GM18526 (cell line): ENCODE results near the gene XPR1.

Experiments
- POLR2A ChIP-seq: IDR thresholded peaks from 3 replicates; pipeline ENCODE4 v1.6.1; 2011; ENCODE audit not compliant: insufficient read length; ENCODE audit errors: extremely low read depth

Gene XPR1

GRCh38 chr1:180609643-180610555 lies 21.9 kb upstream of the XPR1 start:
- TF ChIP-seq POLR2A, result no peak

- no peak for TF ChIP-seq POLR2A
Measured at GRCh38 chr1:180610556-180611015, 21.2 kb upstream of the XPR1 start.

DNA sequence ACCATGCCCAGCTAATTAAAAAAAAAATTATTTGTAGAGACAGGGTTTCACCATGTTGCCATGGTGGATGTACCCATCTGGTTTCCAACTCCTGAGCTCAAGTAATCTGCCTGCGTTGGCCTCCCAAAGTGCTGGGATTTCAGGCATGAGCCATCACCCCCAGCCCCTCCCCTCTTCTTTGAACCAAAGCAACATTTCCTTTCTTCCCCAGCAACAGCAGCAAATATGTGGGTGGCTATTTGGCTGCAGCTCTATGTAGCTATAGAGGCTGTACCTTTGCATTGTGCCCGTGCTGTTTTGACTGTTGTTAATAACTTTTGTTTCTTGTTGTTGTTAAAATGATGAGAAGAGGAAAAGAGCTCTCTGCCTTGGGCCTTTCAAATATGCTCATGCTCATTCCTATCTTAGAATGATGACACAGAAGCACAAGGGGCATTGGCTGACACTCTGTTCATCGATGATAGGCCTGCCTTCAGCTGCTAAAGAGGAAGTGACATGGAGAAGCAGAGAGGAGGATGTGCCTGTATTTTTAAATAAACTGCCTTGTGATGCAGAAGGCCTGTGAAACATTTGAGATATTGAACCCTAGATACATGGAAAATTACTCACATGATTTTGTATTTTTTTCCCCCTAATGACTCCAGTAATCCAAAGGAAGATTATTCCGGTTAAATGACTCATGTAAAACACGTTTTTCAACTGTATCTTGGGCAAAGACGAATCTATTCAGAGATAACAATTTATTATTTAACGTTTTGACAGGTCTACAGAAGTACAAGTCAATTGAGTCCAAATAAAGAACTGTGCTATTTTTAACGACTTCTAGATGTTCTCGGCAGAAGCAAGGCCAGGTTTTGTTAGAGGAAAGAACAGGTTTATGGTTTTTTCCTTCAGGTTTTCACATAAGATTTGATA lies 20.5 kb upstream of the XPR1 start:
- no peak for TF ChIP-seq POLR2A

DNA sequence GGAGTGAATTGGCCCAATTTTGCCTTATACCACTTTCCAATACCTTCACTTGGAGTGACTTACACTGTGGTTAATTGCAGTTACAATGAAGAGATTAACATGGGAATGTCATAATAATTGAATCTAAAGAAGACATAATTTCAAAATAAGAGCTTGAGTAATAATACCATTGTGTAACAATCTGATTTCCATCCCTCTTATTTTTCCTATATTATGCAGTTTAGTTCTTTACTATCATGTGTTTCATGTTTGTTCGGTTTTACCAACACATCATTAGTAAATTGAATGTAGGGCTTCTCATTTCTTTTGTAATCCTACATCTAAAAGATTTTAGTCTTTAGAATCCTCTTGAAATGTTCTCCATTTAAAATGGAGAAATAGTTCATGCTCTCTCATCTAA lies 19.2 kb upstream of the XPR1 start:
- TF ChIP-seq POLR2A, result no peak

- TF ChIP-seq POLR2A, result no peak
Measured at GRCh38 chr1:180614730-180615129, 17.1 kb upstream of the XPR1 start.

DNA sequence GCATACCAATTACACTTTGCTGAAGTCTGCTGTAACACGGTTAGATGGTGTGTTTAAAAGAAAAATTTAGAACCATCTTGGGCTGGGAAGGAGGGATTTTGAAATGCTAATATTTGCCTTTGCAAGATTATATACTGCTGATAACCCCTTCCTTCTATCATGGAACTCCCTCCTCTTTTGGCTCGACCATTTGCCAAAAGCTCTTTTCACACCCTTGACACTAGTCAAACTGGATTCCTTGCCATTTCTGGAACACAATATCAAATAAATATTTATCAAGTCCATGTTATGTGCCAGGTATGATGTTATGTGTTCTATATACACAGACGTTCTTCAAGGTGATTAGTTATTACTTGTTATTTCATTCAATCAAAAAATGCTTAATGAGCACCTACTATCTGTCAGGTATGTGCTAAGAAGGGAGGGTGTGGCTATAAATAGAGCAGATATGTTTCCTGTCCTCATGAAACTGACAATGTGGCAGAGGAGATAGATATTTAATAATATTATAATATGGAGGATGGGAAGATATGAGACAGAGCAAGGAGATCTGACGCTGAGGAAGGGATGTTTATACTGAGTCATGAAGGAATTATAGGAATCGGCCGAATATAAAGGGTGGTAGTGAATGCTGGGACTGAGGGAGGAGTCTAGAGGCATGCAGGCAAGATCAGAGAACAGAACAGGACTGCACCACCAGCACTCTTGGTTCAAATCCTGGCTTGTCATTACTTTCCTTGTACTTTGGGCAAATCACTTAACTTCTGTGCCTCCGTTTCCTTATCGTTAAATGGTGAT lies 16.1 kb upstream of the XPR1 start:
- no peak for TF ChIP-seq POLR2A

DNA sequence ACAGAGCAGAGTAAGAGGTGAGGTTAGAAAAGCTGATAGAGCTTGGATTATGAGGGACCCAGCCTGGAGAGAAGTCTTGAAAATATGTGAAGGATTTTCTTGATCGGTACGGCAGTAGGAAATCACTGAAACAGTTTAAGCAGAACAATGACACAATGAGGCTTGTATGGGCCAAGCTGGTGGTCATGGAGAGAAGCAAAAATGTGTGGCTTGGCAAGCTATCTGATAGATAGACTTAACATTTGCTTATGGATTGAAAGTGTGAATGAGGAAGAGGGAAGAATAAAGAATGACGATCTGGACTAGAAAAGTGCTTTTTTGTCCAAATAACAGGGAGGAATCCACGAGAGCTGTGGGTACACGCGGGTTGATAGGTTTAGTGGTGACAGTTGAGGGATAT lies 15.4 kb upstream of the XPR1 start:
- TF ChIP-seq POLR2A, result no peak

DNA sequence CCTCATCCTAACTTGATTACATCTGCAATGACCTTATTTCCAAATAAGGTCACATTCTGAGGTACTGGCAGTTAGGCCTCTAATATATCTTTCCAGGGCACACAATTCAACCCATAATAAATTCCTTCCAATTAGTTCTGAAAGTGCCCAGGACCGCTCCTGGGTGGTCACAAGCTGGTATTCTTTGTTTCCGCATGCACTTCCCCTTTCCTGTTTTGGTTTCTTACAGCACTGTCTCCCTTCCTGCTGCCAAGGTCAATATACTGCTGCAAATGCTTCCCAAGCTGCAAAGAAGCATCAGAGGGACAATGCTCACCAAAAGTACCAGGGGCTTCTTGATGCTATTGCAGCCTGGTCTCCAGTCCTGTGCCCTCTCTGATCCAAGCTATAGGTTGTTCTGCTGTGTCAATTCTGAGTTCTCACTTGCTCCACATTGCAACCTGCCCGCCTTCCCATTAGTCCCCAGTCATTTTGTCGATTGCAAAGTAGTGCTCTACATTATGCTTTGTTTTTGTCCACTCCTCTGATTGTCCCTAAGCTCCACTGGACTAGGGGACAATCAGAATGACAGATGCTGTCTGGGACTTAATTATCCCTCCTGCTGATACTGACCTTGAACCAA lies 13.9 kb upstream of the XPR1 start:
- TF ChIP-seq POLR2A, result no peak

GRCh38 chr1:180620581-180620980 lies 11.2 kb upstream of the XPR1 start:
- no peak for TF ChIP-seq POLR2A

- no peak for TF ChIP-seq POLR2A
Measured at GRCh38 chr1:180622658-180623508, 8.9 kb upstream of the XPR1 start.

DNA sequence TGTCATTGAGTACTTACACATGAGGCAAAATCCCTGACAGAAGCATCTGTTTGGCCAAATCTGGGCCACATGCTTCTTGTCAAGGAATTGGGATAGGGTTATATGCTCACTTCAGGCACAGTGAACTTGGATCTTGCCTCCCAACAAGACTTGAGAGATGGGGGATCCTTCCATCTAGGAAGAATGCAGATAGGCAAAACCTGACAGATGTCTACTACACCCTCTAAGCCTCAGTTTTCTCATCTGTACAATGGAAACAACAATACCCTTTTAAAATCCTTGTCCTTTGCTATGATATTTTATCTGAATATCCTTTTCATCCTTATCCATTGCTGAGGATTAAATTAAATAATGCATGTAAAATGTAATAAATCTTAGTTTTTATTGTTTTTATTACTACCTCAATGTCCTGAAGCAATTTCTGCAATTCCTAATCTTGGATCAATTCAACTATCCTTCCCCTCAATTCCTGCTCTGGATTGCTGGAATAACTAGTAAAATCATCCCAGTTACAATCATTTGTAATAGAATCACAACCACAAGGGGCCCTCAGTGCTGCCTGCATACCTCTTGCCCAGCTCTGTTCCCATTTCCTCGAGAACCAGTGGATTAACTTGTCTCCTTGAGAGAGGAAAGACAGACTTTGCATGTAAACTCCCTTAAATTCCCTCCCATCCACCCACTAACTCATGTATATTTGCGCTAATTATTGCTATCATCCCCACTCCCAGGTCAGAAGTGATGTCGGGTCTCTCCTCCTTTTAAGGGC lies 8.1 kb upstream of the XPR1 start:
- no peak for TF ChIP-seq POLR2A

GRCh38 chr1:180626711-180627110 lies 5.1 kb upstream of the XPR1 start:
- no peak for TF ChIP-seq POLR2A

DNA sequence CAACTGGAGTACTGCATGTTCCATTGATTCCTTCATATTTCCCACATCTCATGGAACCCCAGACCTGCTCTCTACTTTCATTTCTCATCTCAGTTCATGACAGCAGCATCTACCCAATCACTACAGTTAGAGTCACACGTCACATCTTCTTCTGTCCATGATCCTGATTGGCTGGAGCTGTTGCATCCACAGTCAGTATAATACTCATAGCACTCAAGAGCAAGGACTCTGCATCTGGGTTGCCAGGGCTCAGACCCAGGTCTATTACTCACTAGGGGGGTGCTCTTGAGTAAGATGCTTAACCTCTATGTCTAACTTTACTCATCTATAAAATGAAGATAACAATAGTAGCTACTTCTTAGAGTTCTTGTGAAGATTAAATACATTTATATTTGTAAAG lies 4.4 kb upstream of the XPR1 start:
- TF ChIP-seq POLR2A, result no peak
